Keratinocyte (primary cell): Measurements from ENCODE around the gene TENM4. TPM values are rescaled to one million over a fixed set of nuclear protein-coding genes. Genes with fewer than 3 reads are reported as not detected.
A peak's percentile ranks its signal among the peaks of the same experiment; 100 is the strongest.

Experiments used
- DNase-seq: peaks from one replicate; pipeline ENCODE4 v3.0.0-alpha.2; 2011; ENCODE audit warnings: low read depth, missing footprints, low spot score
- FAIRE-seq: peaks from 2 replicates; lab custom pipeline; 2011; peaks lifted over from hg19 to GRCh38; lab: Jason Lieb, UNC
- H2AFZ ChIP-seq: 2 replicates; pipeline ENCODE4 v1.6.0; 2012; ENCODE audit warnings: low read length, control low read depth, inconsistent platforms; ENCODE audit not compliant: control insufficient read depth
- H3K27ac ChIP-seq: 2 replicates; pipeline ENCODE4 v1.5.1; 2011; ENCODE audit warnings: low read length; ENCODE audit not compliant: control insufficient read depth, insufficient read depth
- H3K27me3 ChIP-seq: 3 replicates; pipeline ENCODE4 v1.6.0; 2011; ENCODE audit warnings: low read length; ENCODE audit not compliant: control insufficient read depth, insufficient read depth; ENCODE audit errors: extremely low read depth
- H3K36me3 ChIP-seq, 2 experiments: 2 replicates in 1 of 2; 3 replicates in 1 of 2; pipeline ENCODE4 v1.5.1; 2011; ENCODE audit warnings: low read length in 2 of 2, mild to moderate bottlenecking in 1 of 2; ENCODE audit not compliant: control insufficient read depth in 2 of 2, insufficient read depth in 2 of 2; ENCODE audit errors: extremely low read depth in 1 of 2
- H3K4me1 ChIP-seq: 3 replicates; pipeline ENCODE4 v1.5.1; 2011; ENCODE audit warnings: low read length; ENCODE audit not compliant: control insufficient read depth, insufficient read depth; ENCODE audit errors: extremely low read depth
- H3K4me2 ChIP-seq: 3 replicates; pipeline ENCODE4 v1.6.0; 2011; ENCODE audit warnings: low read depth, low read length; ENCODE audit not compliant: control insufficient read depth, insufficient read depth; ENCODE audit errors: extremely low read depth
- H3K4me3 ChIP-seq, 3 experiments: fragments of 200-600 bp in 1 of 3; sonication (generic) in 1 of 3; 2 replicates in 2 of 3; 3 replicates in 1 of 3; pipeline ENCODE4 v1.5.1; 2011 to 2016; ENCODE audit warnings: low read length in 3 of 3, mild to moderate bottlenecking in 3 of 3, control low read depth in 2 of 3, inconsistent platforms in 1 of 3, low read depth in 1 of 3, mixed read lengths in 1 of 3, mixed run types in 1 of 3, moderate library complexity in 1 of 3; ENCODE audit not compliant: control insufficient read depth in 2 of 3, insufficient read depth in 2 of 3; ENCODE audit errors: extremely low read depth in 1 of 3
- H3K79me2 ChIP-seq: 2 replicates; pipeline ENCODE4 v1.6.0; 2012; ENCODE audit warnings: low read length; ENCODE audit not compliant: control insufficient read depth, insufficient read depth
- H3K9ac ChIP-seq: 3 replicates; pipeline ENCODE4 v1.6.0; 2011; ENCODE audit warnings: low read length; ENCODE audit not compliant: control insufficient read depth, insufficient read depth; ENCODE audit errors: extremely low read depth
- H3K9me1 ChIP-seq: 3 replicates; pipeline ENCODE4 v1.6.0; 2011; ENCODE audit warnings: low read length; ENCODE audit not compliant: control insufficient read depth, insufficient read depth; ENCODE audit errors: extremely low read depth
- H3K9me3 ChIP-seq: 2 replicates; pipeline ENCODE4 v1.5.1; 2012; ENCODE audit warnings: low read depth, low read length; ENCODE audit not compliant: control insufficient read depth
- H4K20me1 ChIP-seq: 3 replicates; pipeline ENCODE4 v1.6.0; 2011; ENCODE audit warnings: low read length; ENCODE audit not compliant: control insufficient read depth, insufficient read depth; ENCODE audit errors: extremely low read depth
- CTCF ChIP-seq, 3 experiments: IDR thresholded peaks in 1 of 3; conservative IDR thresholded peaks in 1 of 3; optimal IDR thresholded peaks in 1 of 3; 2 replicates in 2 of 3; 3 replicates in 1 of 3; pipeline versions ENCODE3 to v1.5.1; 2011; ENCODE audit warnings: low read length in 3 of 3, mild to moderate bottlenecking in 3 of 3, moderate library complexity in 2 of 3, control low read depth in 1 of 3, inconsistent platforms in 1 of 3; ENCODE audit not compliant: insufficient read depth in 2 of 3; ENCODE audit errors: extremely low read depth in 1 of 3
- EZH2 ChIP-seq: IDR thresholded peaks from one replicate; pipeline ENCODE4 v1.6.1; 2012; ENCODE audit warnings: inconsistent platforms, mild to moderate bottlenecking, low read length, moderate library complexity
- dilution Hi-C: fragments of 300-500 bp; cut with MboI; formaldehyde crosslinking; loops from one replicate; pipeline ENCODE4 v1.7.0; 2020; ENCODE audit warnings: low sequenced_read_pairs; ENCODE audit not compliant: extremely low pct_ligation_motif_present
- polyA plus RNA-seq, 5 experiments: library from polyadenylated mRNA; depleted of rRNA in 3 of 5; stranded (reverse) in 3 of 5; stranded (forward) in 1 of 5; unstranded in 1 of 5; fragments of >200 nt; gene quantifications; 1 replicate in 1 of 5; 2 replicates in 3 of 5; 3 replicates in 1 of 5; pipeline versions ENCODE4 v1.2.1 to v1.2.3, GENCODE V29; 2011 to 2012; ENCODE audit warnings: missing spikeins in 2 of 5, low read depth in 1 of 5, low replicate concordance in 1 of 5

TENM4 gene
- polyA plus RNA-seq, 1 donor (not counting 4 experiments of a cell fraction or from before 2014, with no cell fraction given): 3.5 TPM

DNA sequence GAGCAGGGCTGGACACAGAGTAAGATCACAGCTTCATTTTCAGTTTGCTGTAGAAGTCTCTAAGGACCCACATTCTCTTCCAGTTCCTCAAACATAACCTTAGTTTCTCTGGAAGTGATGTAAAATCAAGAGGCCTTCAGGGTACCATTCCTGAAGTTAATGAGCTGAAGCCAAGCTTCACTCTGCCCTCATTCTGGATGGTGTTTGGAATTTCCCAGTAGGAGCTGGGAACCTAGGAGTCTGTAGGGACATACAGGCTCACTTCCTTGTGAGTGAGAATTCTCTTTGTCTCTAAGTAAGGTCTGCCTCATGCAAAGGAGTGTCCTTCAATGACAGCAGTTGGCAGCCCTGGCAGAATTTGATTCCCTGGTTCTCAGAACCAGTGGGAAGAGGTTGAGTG lies 723.8 kb downstream of the TENM4 start:
- no peak overlapping the region for H3K4me3 ChIP-seq
- no peak for DNase-seq
- no peaks in the 10 kb centered on the region for H3K9me3 ChIP-seq
- dilution Hi-C loops: no loop called here
- no peaks in the 10 kb centered on the region for H4K20me1 ChIP-seq
- H3K36me3 ChIP-seq: peaks cover 0 to 6% of the 10 kb centered on the region in 2 experiments
- H3K79me2 ChIP-seq: no peaks in the 10 kb centered on the region
- H3K4me1 ChIP-seq: peaks cover 26% of the 10 kb centered on the region
- no peak for TF ChIP-seq EZH2
- no peak for TF ChIP-seq CTCF (optimal IDR thresholded peaks at IDR 0.05 in 1 of 3, IDR thresholded peaks at IDR 0.05 in 1 of 3, conservative IDR thresholded peaks at IDR 0.05 in 1 of 3; ENCODE audit: extremely low read depth in 1 of 3, insufficient read depth in 2 of 3, low read length in 3 of 3)
- no peak overlapping the region for H3K27ac ChIP-seq
- H3K9me1 ChIP-seq: no peaks in the 10 kb centered on the region
- no peaks in the 10 kb centered on the region for H3K27me3 ChIP-seq
- H2AFZ ChIP-seq: no peak overlapping the region
- no peak overlapping the region for H3K4me2 ChIP-seq
- H3K9ac ChIP-seq: no peak overlapping the region
- peak; percentile 71 for FAIRE-seq

GRCh38 chr11:78715639-78716311 lies 725.1 kb downstream of the TENM4 start:
- Histone ChIP-seq H4K20me1 (no peaks in the 10 kb centered on the region), H3K36me3 (peaks cover 0 to 2% of the 10 kb centered on the region in 2 experiments), H3K9ac (no peak overlapping the region), H3K9me3 (no peaks in the 10 kb centered on the region), H2AFZ (no peak overlapping the region), H3K27ac (peak overlapping the region; percentile 45), H3K4me1 (peaks cover 26% of the 10 kb centered on the region), H3K79me2 (no peaks in the 10 kb centered on the region), H3K4me3 (no peak overlapping the region), H3K27me3 (no peaks in the 10 kb centered on the region), H3K9me1 (no peaks in the 10 kb centered on the region), H3K4me2 (peak overlapping the region; percentile 22)
- no peak for TF ChIP-seq EZH2
- peak; percentile 85 to 99 (median 93) for TF ChIP-seq CTCF (optimal IDR thresholded peaks at IDR 0.05 in 1 of 3, IDR thresholded peaks at IDR 0.05 in 1 of 3, conservative IDR thresholded peaks at IDR 0.05 in 1 of 3; ENCODE audit: extremely low read depth in 1 of 3, insufficient read depth in 2 of 3, low read length in 3 of 3)
- dilution Hi-C loops: no loop called here
- DNase-seq (peak; percentile 85), FAIRE-seq (peak; percentile 98)
